Liver (tissue), 9 donors: Measurements from ENCODE around the gene GPR132. TPM values are rescaled to one million over a fixed set of nuclear protein-coding genes. Genes with fewer than 3 reads are reported as not detected.

Experiments used
- DNase-seq: peaks from one replicate; pipeline ENCODE4 v3.0.0-alpha.2; 2017; ENCODE audit warnings: low spot score
- H3K27ac ChIP-seq, 2 donors: one replicate each; pipeline ENCODE4 v1.7.0; 2013; ENCODE audit warnings: inconsistent platforms in 2 of 2, low read length in 2 of 2, control low read depth in 1 of 2, low read depth in 1 of 2, mild to moderate bottlenecking in 1 of 2
- H3K27me3 ChIP-seq, 4 donors: one replicate each; pipeline versions ENCODE4 v1.6.1 to v1.7.0; 2013; ENCODE audit warnings: low read length in 3 of 4, inconsistent platforms in 1 of 4, mild to moderate bottlenecking in 1 of 4, moderate library complexity in 1 of 4; ENCODE audit not compliant: control insufficient read depth in 4 of 4, insufficient read depth in 4 of 4
- H3K36me3 ChIP-seq, 4 donors: one replicate each; pipeline versions ENCODE4 v1.6.1 to v1.7.0; 2013; ENCODE audit warnings: low read length in 3 of 4, mild to moderate bottlenecking in 3 of 4, low read depth in 1 of 4, moderate library complexity in 1 of 4; ENCODE audit not compliant: control insufficient read depth in 4 of 4, insufficient read depth in 3 of 4
- H3K4me1 ChIP-seq, 4 donors: one replicate each; pipeline versions ENCODE4 v1.6.1 to v1.7.0; 2013; ENCODE audit warnings: low read length in 3 of 4, mild to moderate bottlenecking in 3 of 4, moderate library complexity in 1 of 4; ENCODE audit not compliant: control insufficient read depth in 4 of 4, insufficient read depth in 4 of 4
- H3K4me3 ChIP-seq, 3 donors: one replicate each; pipeline versions ENCODE4 v1.6.1 to v1.7.0; 2013; ENCODE audit warnings: low read length in 3 of 3, control low read depth in 1 of 3, low read depth in 1 of 3, mild to moderate bottlenecking in 1 of 3
- H3K9ac ChIP-seq, 2 donors: one replicate each; pipeline ENCODE4 v1.7.0; 2013; ENCODE audit warnings: low read length in 2 of 2, mild to moderate bottlenecking in 2 of 2, moderate library complexity in 2 of 2, control low read depth in 1 of 2, low read depth in 1 of 2
- H3K9me3 ChIP-seq, 4 donors: one replicate each; pipeline versions ENCODE4 v1.6.1 to v1.7.0; 2013; ENCODE audit warnings: low read length in 3 of 4; ENCODE audit not compliant: control insufficient read depth in 4 of 4
- EGR1 ChIP-seq, 2 donors: IDR thresholded peaks; 2 replicates each; pipeline ENCODE4 v1.6.1; 2016 to 2018; ENCODE audit warnings: antibody characterized with exemption in 2 of 2, low read depth in 2 of 2
- FOXA1 ChIP-seq: IDR thresholded peaks from 2 replicates; pipeline ENCODE4 v1.6.1; 2016; ENCODE audit warnings: antibody characterized with exemption
- FOXA2 ChIP-seq: IDR thresholded peaks from 2 replicates; pipeline ENCODE4 v1.6.1; 2016; ENCODE audit warnings: antibody characterized with exemption
- HNF4A ChIP-seq, 2 donors: conservative IDR thresholded peaks; 2 replicates each; pipeline ENCODE4 v1.6.1; 2016; ENCODE audit warnings: antibody characterized with exemption in 2 of 2, mild to moderate bottlenecking in 2 of 2
- HNF4G ChIP-seq: IDR thresholded peaks from 2 replicates; pipeline ENCODE4 v1.6.1; 2016; ENCODE audit warnings: antibody characterized with exemption
- JUND ChIP-seq, 2 donors: IDR thresholded peaks; 2 replicates each; pipeline ENCODE4 v1.6.1; 2016; ENCODE audit warnings: antibody characterized with exemption in 2 of 2
- NR2F2 ChIP-seq: IDR thresholded peaks from 2 replicates; pipeline ENCODE4 v1.6.1; 2016; ENCODE audit warnings: antibody characterized with exemption
- RAD21 ChIP-seq, 2 donors: IDR thresholded peaks; 2 replicates each; pipeline ENCODE4 v1.6.1; 2016; ENCODE audit warnings: antibody characterized with exemption in 2 of 2, mild to moderate bottlenecking in 2 of 2
- TAF1 ChIP-seq: conservative IDR thresholded peaks from 2 replicates; pipeline ENCODE4 v1.6.1; 2016; ENCODE audit warnings: antibody characterized with exemption, mild to moderate bottlenecking
- YY1 ChIP-seq: IDR thresholded peaks from 2 replicates; pipeline ENCODE4 v1.6.1; 2016; ENCODE audit warnings: antibody characterized with exemption, mild to moderate bottlenecking
- WGBS: extraction: QIAGEN DNeasy Blood & Tissue Kit; methylation state at CpG from one replicate; pipeline ENCODE4 v1.1.7; 2013; 5-methylcytosine and 5-hydroxymethylcytosine counted together
- polyA plus RNA-seq, 2 donors: library from polyadenylated mRNA; stranded (reverse) in 1 of 2; unstranded in 1 of 2; fragments of 200-250 nt in 1 of 2; fragments of >200 nt in 1 of 2; fragmentation: Nextera tagmentation in 1 of 2; extraction: Ambion mirVana in 1 of 2; gene quantifications; one replicate each; pipeline versions ENCODE4 v1.2.1 to v1.2.3, GENCODE V29; 2013 to 2015
- total RNA-seq, 2 donors: library from RNA; depleted of rRNA; stranded (reverse); fragments of >200 nt; gene quantifications; one replicate each; pipeline ENCODE4 v1.2.3, GENCODE V29; 2014
- TF ChIP-seq, protein P1 (sequence below): IDR thresholded peaks from 2 replicates; pipeline ENCODE4 v1.6.1; 2016; ENCODE audit warnings: antibody characterized with exemption, mild to moderate bottlenecking
- TF ChIP-seq, protein P2 (sequence below): IDR thresholded peaks from 2 replicates; pipeline ENCODE4 v1.6.1; 2016; ENCODE audit warnings: antibody characterized with exemption
- TF ChIP-seq, protein P3 (sequence below): IDR thresholded peaks from 2 replicates; pipeline ENCODE4 v1.6.1; 2016; ENCODE audit warnings: antibody characterized with exemption
- TF ChIP-seq, protein P4 (sequence below): fragments of 150-350 bp; IDR thresholded peaks from 2 replicates; pipeline ENCODE4 v1.5.1; 2017; ENCODE audit warnings: improper control_type of control experiment, low read depth, low read length; ENCODE audit not compliant: missing input control
- donor health status: healthy.
- donor health status: healthy.
- donor health status: healthy.
- donor health status: healthy.
- donor health status: healthy.

Gene GPR132
- total and polyA plus RNA-seq, 4 donors = 0.32 to 1.2 (median 0.75) TPM

DNA sequence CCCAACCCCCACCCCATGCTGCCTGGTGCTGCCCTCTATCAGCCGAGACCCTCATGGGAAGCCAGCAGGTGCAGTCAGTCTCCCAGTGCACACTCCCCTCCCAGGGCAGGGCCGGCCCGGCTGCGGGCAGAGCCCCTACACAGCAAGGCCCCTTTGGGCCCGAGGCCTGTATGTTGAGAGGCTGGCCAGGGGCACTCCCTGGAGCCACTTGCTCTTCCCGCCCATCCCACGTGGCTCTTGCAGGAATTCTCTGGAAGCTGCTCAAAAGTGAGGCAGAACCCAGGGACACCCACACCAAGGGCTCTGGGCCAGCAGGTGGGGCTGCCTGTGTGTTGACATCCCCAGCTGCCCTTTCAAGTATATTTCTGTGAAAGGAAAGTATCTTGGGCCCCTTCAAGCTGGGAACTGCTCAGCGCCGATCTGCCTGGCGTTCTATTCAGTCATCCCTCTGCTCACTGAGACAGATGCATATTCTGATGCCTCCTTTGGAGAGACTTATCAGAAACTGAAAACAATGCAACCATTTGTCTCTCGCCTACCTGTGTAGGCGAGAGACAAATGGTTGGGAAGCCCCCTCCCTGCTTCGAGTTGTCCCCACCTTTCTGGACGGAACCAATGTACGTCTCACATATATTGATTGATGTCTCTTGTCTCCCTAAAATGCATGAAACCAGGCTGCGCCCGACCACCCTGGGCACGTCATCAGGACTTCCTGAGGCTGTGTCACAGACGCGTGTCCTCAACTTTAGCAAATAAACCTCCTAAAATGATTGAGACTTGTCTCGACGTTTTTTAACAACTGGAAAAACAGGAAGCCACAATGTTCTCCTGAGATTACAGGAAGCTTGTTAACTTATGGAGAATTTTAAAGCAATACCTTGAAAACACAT is 6.0 kb downstream of the GPR132 start (continued):
- TF ChIP-seq, protein P1, sequence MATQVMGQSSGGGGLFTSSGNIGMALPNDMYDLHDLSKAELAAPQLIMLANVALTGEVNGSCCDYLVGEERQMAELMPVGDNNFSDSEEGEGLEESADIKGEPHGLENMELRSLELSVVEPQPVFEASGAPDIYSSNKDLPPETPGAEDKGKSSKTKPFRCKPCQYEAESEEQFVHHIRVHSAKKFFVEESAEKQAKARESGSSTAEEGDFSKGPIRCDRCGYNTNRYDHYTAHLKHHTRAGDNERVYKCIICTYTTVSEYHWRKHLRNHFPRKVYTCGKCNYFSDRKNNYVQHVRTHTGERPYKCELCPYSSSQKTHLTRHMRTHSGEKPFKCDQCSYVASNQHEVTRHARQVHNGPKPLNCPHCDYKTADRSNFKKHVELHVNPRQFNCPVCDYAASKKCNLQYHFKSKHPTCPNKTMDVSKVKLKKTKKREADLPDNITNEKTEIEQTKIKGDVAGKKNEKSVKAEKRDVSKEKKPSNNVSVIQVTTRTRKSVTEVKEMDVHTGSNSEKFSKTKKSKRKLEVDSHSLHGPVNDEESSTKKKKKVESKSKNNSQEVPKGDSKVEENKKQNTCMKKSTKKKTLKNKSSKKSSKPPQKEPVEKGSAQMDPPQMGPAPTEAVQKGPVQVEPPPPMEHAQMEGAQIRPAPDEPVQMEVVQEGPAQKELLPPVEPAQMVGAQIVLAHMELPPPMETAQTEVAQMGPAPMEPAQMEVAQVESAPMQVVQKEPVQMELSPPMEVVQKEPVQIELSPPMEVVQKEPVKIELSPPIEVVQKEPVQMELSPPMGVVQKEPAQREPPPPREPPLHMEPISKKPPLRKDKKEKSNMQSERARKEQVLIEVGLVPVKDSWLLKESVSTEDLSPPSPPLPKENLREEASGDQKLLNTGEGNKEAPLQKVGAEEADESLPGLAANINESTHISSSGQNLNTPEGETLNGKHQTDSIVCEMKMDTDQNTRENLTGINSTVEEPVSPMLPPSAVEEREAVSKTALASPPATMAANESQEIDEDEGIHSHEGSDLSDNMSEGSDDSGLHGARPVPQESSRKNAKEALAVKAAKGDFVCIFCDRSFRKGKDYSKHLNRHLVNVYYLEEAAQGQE = no peak
- TF ChIP-seq NR2F2 (no peak), YY1 (no peak), FOXA1 (no peak), TAF1 (no peak)
- TF ChIP-seq, protein P2, sequence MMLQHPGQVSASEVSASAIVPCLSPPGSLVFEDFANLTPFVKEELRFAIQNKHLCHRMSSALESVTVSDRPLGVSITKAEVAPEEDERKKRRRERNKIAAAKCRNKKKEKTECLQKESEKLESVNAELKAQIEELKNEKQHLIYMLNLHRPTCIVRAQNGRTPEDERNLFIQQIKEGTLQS = no peak

DNA sequence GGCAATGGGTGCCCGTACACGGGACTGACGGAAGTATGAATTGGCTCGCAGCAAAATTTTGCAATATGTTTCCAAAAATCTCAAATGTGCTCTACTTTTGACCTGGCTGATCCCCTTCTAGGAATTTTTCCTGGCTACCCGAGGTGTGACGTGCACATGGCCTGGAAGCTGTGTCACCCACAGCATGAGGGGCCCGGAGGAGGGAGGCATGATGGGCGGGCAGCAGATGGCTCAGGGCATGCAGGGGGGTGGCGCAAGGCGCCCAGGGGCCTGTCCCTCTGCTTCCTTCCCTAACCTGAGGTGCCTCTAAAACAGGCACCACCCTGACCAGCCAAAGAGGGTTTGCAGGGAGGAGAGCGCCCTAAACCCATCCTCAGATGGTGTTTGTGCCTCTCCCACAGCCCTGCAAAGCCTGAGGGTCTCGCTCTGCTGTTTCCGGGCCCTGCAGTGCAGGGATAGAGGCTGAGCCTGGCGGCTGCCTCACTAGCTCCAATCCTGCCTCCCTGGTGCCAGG is 6.7 kb downstream of the GPR132 start:
- H3K27me3 ChIP-seq = peaks cover 0 to 2% (median 0%) of the 10 kb centered on the region in 4 donors
- H3K9ac ChIP-seq = no peak overlapping the region
- H3K27ac ChIP-seq = no peak overlapping the region
- 86% methylated on average over 14 of the region's 14 CpGs for WGBS
- H3K4me1 ChIP-seq = peaks cover 0 to 9% (median 2%) of the 10 kb centered on the region in 4 donors
- H3K9me3 ChIP-seq = no peaks in the 10 kb centered on the region
- H3K36me3 ChIP-seq = no peaks in the 10 kb centered on the region
- no peak for DNase-seq
- no peak for TF ChIP-seq YY1
- TF ChIP-seq TAF1 = no peak
- TF ChIP-seq, protein P3, sequence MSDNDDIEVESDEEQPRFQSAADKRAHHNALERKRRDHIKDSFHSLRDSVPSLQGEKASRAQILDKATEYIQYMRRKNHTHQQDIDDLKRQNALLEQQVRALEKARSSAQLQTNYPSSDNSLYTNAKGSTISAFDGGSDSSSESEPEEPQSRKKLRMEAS = no peak
- no peak for TF ChIP-seq FOXA2
- TF ChIP-seq HNF4G = no peak
- TF ChIP-seq FOXA1 = no peak
- TF ChIP-seq JUND (IDR thresholded peaks at IDR 0.05) = no peak
- no peak for TF ChIP-seq HNF4A (conservative IDR thresholded peaks at IDR 0.05)
- TF ChIP-seq, protein P4, sequence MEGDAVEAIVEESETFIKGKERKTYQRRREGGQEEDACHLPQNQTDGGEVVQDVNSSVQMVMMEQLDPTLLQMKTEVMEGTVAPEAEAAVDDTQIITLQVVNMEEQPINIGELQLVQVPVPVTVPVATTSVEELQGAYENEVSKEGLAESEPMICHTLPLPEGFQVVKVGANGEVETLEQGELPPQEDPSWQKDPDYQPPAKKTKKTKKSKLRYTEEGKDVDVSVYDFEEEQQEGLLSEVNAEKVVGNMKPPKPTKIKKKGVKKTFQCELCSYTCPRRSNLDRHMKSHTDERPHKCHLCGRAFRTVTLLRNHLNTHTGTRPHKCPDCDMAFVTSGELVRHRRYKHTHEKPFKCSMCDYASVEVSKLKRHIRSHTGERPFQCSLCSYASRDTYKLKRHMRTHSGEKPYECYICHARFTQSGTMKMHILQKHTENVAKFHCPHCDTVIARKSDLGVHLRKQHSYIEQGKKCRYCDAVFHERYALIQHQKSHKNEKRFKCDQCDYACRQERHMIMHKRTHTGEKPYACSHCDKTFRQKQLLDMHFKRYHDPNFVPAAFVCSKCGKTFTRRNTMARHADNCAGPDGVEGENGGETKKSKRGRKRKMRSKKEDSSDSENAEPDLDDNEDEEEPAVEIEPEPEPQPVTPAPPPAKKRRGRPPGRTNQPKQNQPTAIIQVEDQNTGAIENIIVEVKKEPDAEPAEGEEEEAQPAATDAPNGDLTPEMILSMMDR = no peak
- no peak for TF ChIP-seq RAD21 (IDR thresholded peaks at IDR 0.05)
- TF ChIP-seq EGR1 (IDR thresholded peaks at IDR 0.05; ENCODE audit: low read depth in 2 of 2) = no peak
- H3K4me3 ChIP-seq = no peak overlapping the region
